Astrocyte (in vitro differentiated cells and primary cell): ENCODE data around the gene PPIF. TPM values are rescaled to one million over a fixed set of nuclear protein-coding genes. Genes with fewer than 3 reads are reported as not detected.

ENCODE experiments used
- DNase-seq: peaks from one replicate; pipeline ENCODE4 v3.0.0-alpha.2; 2010; ENCODE audit warnings: low read depth
- FAIRE-seq: peaks from 2 replicates; lab custom pipeline; 2011; peaks lifted over from hg19 to GRCh38; lab: Jason Lieb, UNC
- H2AFZ ChIP-seq: 2 replicates; pipeline ENCODE4 v1.6.0; 2012; ENCODE audit warnings: low read depth, low read length, inconsistent platforms
- H3K27ac ChIP-seq: 2 replicates; pipeline ENCODE4 v1.5.1; 2011; ENCODE audit warnings: low read depth, low read length, inconsistent platforms
- H3K27me3 ChIP-seq: 2 replicates; pipeline ENCODE4 v1.6.0; 2011; ENCODE audit warnings: low read length, inconsistent platforms; ENCODE audit not compliant: insufficient read depth
- H3K36me3 ChIP-seq: 2 replicates; pipeline ENCODE4 v1.5.1; 2011; ENCODE audit warnings: low read length, inconsistent platforms; ENCODE audit not compliant: insufficient read depth
- H3K4me1 ChIP-seq: 2 replicates; pipeline ENCODE4 v1.5.1; 2011; ENCODE audit warnings: low read length, inconsistent platforms; ENCODE audit not compliant: insufficient read depth
- H3K4me2 ChIP-seq: 2 replicates; pipeline ENCODE4 v1.6.0; 2012; ENCODE audit warnings: low read length, inconsistent platforms
- H3K4me3 ChIP-seq: 2 replicates; pipeline ENCODE4 v1.5.1; 2011; ENCODE audit warnings: low read depth, mild to moderate bottlenecking, low read length, inconsistent platforms; ENCODE audit not compliant: insufficient read depth
- H3K79me2 ChIP-seq: 2 replicates; pipeline ENCODE4 v1.6.0; 2012; ENCODE audit warnings: mild to moderate bottlenecking, low read length, inconsistent platforms; ENCODE audit not compliant: insufficient read depth
- H3K9ac ChIP-seq: 2 replicates; pipeline ENCODE4 v1.6.0; 2012; ENCODE audit warnings: mild to moderate bottlenecking, low read length, inconsistent platforms
- H3K9me3 ChIP-seq: 2 replicates; pipeline ENCODE4 v1.5.1; 2012; ENCODE audit warnings: low read depth, mild to moderate bottlenecking, low read length, inconsistent platforms; ENCODE audit not compliant: insufficient read depth
- H4K20me1 ChIP-seq: 2 replicates; pipeline ENCODE4 v1.6.0; 2012; ENCODE audit warnings: low read length, inconsistent platforms; ENCODE audit not compliant: insufficient read depth
- H3K27ac Mint-ChIP-seq: one replicate; pipeline ENCODE4 v1.8.0; 2021; ENCODE audit warnings: mild to moderate bottlenecking, mixed read lengths; ENCODE audit not compliant: unreplicated experiment
- H3K27me3 Mint-ChIP-seq: one replicate; pipeline ENCODE4 v1.8.0; 2021; ENCODE audit warnings: low read depth, mixed read lengths; ENCODE audit not compliant: unreplicated experiment
- H3K36me3 Mint-ChIP-seq: one replicate; pipeline ENCODE4 v1.8.0; 2021; ENCODE audit warnings: low read depth, mixed read lengths; ENCODE audit not compliant: unreplicated experiment
- H3K4me1 Mint-ChIP-seq: one replicate; pipeline ENCODE4 v1.8.0; 2021; ENCODE audit warnings: low read depth, mixed read lengths; ENCODE audit not compliant: unreplicated experiment
- H3K4me3 Mint-ChIP-seq: one replicate; pipeline ENCODE4 v1.8.0; 2021; ENCODE audit warnings: mild to moderate bottlenecking, moderate library complexity, mixed read lengths; ENCODE audit not compliant: unreplicated experiment
- H3K9me3 Mint-ChIP-seq: one replicate; pipeline ENCODE4 v1.8.0; 2021; ENCODE audit warnings: mild to moderate bottlenecking, mixed read lengths; ENCODE audit not compliant: unreplicated experiment
- CTCF ChIP-seq: IDR thresholded peaks from 2 replicates; pipeline ENCODE4 v1.5.1; 2011; ENCODE audit warnings: low read depth, mild to moderate bottlenecking, inconsistent platforms, low read length, moderate library complexity; ENCODE audit not compliant: insufficient read depth
- EZH2 ChIP-seq: IDR thresholded peaks from 2 replicates; pipeline ENCODE4 v1.6.1; 2012; ENCODE audit warnings: mild to moderate bottlenecking, low read length, inconsistent platforms; ENCODE audit not compliant: insufficient read depth
- total RNA-seq: library from RNA; stranded (reverse); gene quantifications from 2 replicates; pipeline ENCODE4 v1.2.1, GENCODE V29; 2021

PPIF gene
- total RNA-seq, 1 donor from 2014 or later: 31.7 TPM

GRCh38 chr10:79352035-79352877 is 5.0 kb downstream of the PPIF start:
- peaks cover 36% of the 10 kb centered on the region for H3K36me3 ChIP-seq
- no peak overlapping the region for H3K4me3 ChIP-seq
- H3K9me3 ChIP-seq: no peaks in the 10 kb centered on the region
- H3K27me3 ChIP-seq: no peaks in the 10 kb centered on the region
- Mint-ChIP-seq H3K4me1 (peaks cover 1% of the 10 kb centered on the region), H3K27me3 (no peaks in the 10 kb centered on the region), H3K4me3 (no peak overlapping the region), H3K36me3 (peaks cover 37% of the 10 kb centered on the region), H3K9me3 (peaks cover 5% of the 10 kb centered on the region), H3K27ac (no peak overlapping the region)
- H3K27ac ChIP-seq: no peak overlapping the region
- H3K4me2 ChIP-seq: no peak overlapping the region
- H2AFZ ChIP-seq: no peak overlapping the region
- H3K79me2 ChIP-seq: peaks cover 39% of the 10 kb centered on the region
- FAIRE-seq (no peak), DNase-seq (no peak)
- H4K20me1 ChIP-seq: peaks cover 74% of the 10 kb centered on the region
- TF ChIP-seq EZH2 (no peak), CTCF (no peak)
- H3K9ac ChIP-seq: no peak overlapping the region
- H3K4me1 ChIP-seq: peaks cover 19% of the 10 kb centered on the region

- Histone ChIP-seq H3K36me3 (peaks cover 36% of the 10 kb centered on the region), H3K4me2 (no peak overlapping the region), H3K27ac (no peak overlapping the region), H3K79me2 (peaks cover 32% of the 10 kb centered on the region), H3K9ac (no peak overlapping the region), H2AFZ (no peak overlapping the region), H3K27me3 (no peaks in the 10 kb centered on the region), H3K4me1 (peaks cover 16% of the 10 kb centered on the region), H3K4me3 (no peak overlapping the region), H3K9me3 (no peaks in the 10 kb centered on the region), H4K20me1 (peaks cover 74% of the 10 kb centered on the region)
- Mint-ChIP-seq H3K36me3 (peaks cover 37% of the 10 kb centered on the region), H3K4me1 (peaks cover 1% of the 10 kb centered on the region), H3K27ac (no peak overlapping the region), H3K4me3 (no peak overlapping the region), H3K27me3 (no peaks in the 10 kb centered on the region), H3K9me3 (peaks cover 5% of the 10 kb centered on the region)
- DNase-seq: no peak
- FAIRE-seq: no peak
- TF ChIP-seq CTCF: no peak
- TF ChIP-seq EZH2: no peak
These were observed 5.7 kb downstream of the PPIF start for GRCh38 chr10:79353000-79353406.

- H3K27ac ChIP-seq: no peak overlapping the region
- no peaks in the 10 kb centered on the region for H3K27me3 Mint-ChIP-seq
- TF ChIP-seq EZH2 (no peak), CTCF (no peak)
- no peak overlapping the region for H3K9ac ChIP-seq
- peaks cover 25% of the 10 kb centered on the region for H3K79me2 ChIP-seq
- H3K27ac Mint-ChIP-seq: no peak overlapping the region
- DNase-seq (no peak), FAIRE-seq (no peak)
- no peak overlapping the region for H3K4me2 ChIP-seq
- H4K20me1 ChIP-seq: peaks cover 68% of the 10 kb centered on the region
- peaks cover 5% of the 10 kb centered on the region for H3K9me3 Mint-ChIP-seq
- H3K27me3 ChIP-seq: no peaks in the 10 kb centered on the region
- peaks cover 8% of the 10 kb centered on the region for H3K4me1 ChIP-seq
- no peaks in the 10 kb centered on the region for H3K9me3 ChIP-seq
- no peak overlapping the region for H3K4me3 Mint-ChIP-seq
- H3K36me3 Mint-ChIP-seq: peaks cover 37% of the 10 kb centered on the region
- no peak overlapping the region for H2AFZ ChIP-seq
- H3K36me3 ChIP-seq: peaks cover 36% of the 10 kb centered on the region
- peaks cover 1% of the 10 kb centered on the region for H3K4me1 Mint-ChIP-seq
- H3K4me3 ChIP-seq: no peak overlapping the region
These were observed 6.5 kb downstream of the PPIF start for GRCh38 chr10:79353726-79354125.
